Mesenchymal stem cell (in vitro differentiated cells and primary cell): Measurements from ENCODE around the gene SPACA7.

Experiments used
- DNase-seq: peaks from one replicate; pipeline ENCODE4 v3.0.0-alpha.2; 2013
- H2AFZ ChIP-seq: one replicate; pipeline ENCODE4 v1.6.1; 2013; ENCODE audit warnings: low read depth, mild to moderate bottlenecking, control low read depth, inconsistent platforms, low read length, moderate library complexity
- H2AK5ac ChIP-seq: 2 replicates; pipeline ENCODE4 v1.6.1; 2013; ENCODE audit warnings: low read length, moderate library complexity, mild to moderate bottlenecking, inconsistent platforms; ENCODE audit not compliant: severe bottlenecking
- H2BK120ac ChIP-seq: one replicate; pipeline ENCODE4 v1.6.1; 2013; ENCODE audit warnings: low read depth, mild to moderate bottlenecking, inconsistent platforms, low read length, moderate library complexity
- H2BK12ac ChIP-seq, 2 experiments: one replicate each; pipeline ENCODE4 v1.6.1; 2013; ENCODE audit warnings: inconsistent platforms in 2 of 2, low read length in 2 of 2, mild to moderate bottlenecking in 2 of 2, moderate library complexity in 2 of 2, control low read depth in 1 of 2
- H2BK15ac ChIP-seq: one replicate; pipeline ENCODE4 v1.6.1; 2013; ENCODE audit warnings: mild to moderate bottlenecking, low read depth, inconsistent platforms; ENCODE audit not compliant: poor library complexity, severe bottlenecking
- H2BK5ac ChIP-seq: 2 replicates; pipeline ENCODE4 v1.6.1; 2013; ENCODE audit warnings: low read depth, mild to moderate bottlenecking, low read length, control low read depth, inconsistent platforms; ENCODE audit not compliant: poor library complexity, severe bottlenecking
- H3K14ac ChIP-seq, 2 experiments: one replicate each; pipeline ENCODE4 v1.6.1; 2013; ENCODE audit warnings: inconsistent platforms in 2 of 2, low read length in 2 of 2, control low read depth in 1 of 2, mild to moderate bottlenecking in 1 of 2, moderate library complexity in 1 of 2
- H3K18ac ChIP-seq, 2 experiments: one replicate each; pipeline ENCODE4 v1.6.1; 2013; ENCODE audit warnings: inconsistent platforms in 2 of 2, low read length in 2 of 2, control low read depth in 1 of 2, low read depth in 1 of 2, mild to moderate bottlenecking in 1 of 2
- H3K23ac ChIP-seq, 2 experiments: one replicate each; pipeline ENCODE4 v1.6.1; 2013; ENCODE audit warnings: inconsistent platforms in 2 of 2, low read length in 2 of 2, mild to moderate bottlenecking in 2 of 2, moderate library complexity in 2 of 2, control low read depth in 1 of 2
- H3K27ac ChIP-seq: 2 replicates; pipeline ENCODE4 v1.5.1; 2013; ENCODE audit warnings: mild to moderate bottlenecking, moderate library complexity, low read length, control low read depth, inconsistent platforms; ENCODE audit not compliant: poor library complexity, severe bottlenecking
- H3K27me3 ChIP-seq, 2 experiments: 2 replicates each; pipeline versions ENCODE4 v1.6.1 to v1.7.0; 2013; ENCODE audit warnings: low read length in 2 of 2, mild to moderate bottlenecking in 2 of 2, moderate library complexity in 2 of 2, control low read depth in 1 of 2, inconsistent platforms in 1 of 2; ENCODE audit not compliant: control insufficient read depth in 1 of 2, insufficient read depth in 1 of 2
- H3K36me3 ChIP-seq, 2 experiments: 2 replicates each; pipeline versions ENCODE4 v1.6.1 to v1.7.0; 2013; ENCODE audit warnings: low read length in 2 of 2, control low read depth in 1 of 2, inconsistent platforms in 1 of 2, low read depth in 1 of 2, mild to moderate bottlenecking in 1 of 2; ENCODE audit not compliant: insufficient read depth in 2 of 2, control insufficient read depth in 1 of 2
- H3K4ac ChIP-seq, 2 experiments: one replicate each; pipeline ENCODE4 v1.6.1; 2013; ENCODE audit warnings: inconsistent platforms in 2 of 2, low read length in 2 of 2, mild to moderate bottlenecking in 2 of 2, moderate library complexity in 2 of 2, control low read depth in 1 of 2, low read depth in 1 of 2
- H3K4me1 ChIP-seq: 2 replicates; pipeline ENCODE4 v1.6.1; 2013; ENCODE audit warnings: low read depth, low read length, control low read depth; ENCODE audit not compliant: control insufficient read depth, insufficient read depth
- H3K4me2 ChIP-seq: 2 replicates; pipeline ENCODE4 v1.6.1; 2013; ENCODE audit warnings: low read length, mild to moderate bottlenecking, inconsistent platforms; ENCODE audit not compliant: poor library complexity, severe bottlenecking
- H3K4me3 ChIP-seq, 2 experiments: 2 replicates each; pipeline versions ENCODE4 v1.5.1 to v1.7.0; 2013; ENCODE audit warnings: low read length in 2 of 2, mild to moderate bottlenecking in 2 of 2, control low read depth in 1 of 2, low read depth in 1 of 2; ENCODE audit not compliant: insufficient read depth in 1 of 2
- H3K79me1 ChIP-seq: replicated peaks from 2 replicates; pipeline ENCODE4 v1.6.1; 2013; ENCODE audit warnings: mild to moderate bottlenecking, control low read depth, low read length, inconsistent platforms; ENCODE audit not compliant: poor library complexity, severe bottlenecking
- H3K9ac ChIP-seq: 2 replicates; pipeline ENCODE4 v1.7.0; 2013; ENCODE audit warnings: mild to moderate bottlenecking, low read length, moderate library complexity
- H3K9me3 ChIP-seq: 2 replicates; pipeline ENCODE4 v1.7.0; 2013; ENCODE audit warnings: mild to moderate bottlenecking, low read length; ENCODE audit not compliant: control insufficient read depth
- H4K8ac ChIP-seq: one replicate; pipeline ENCODE4 v1.6.1; 2013; ENCODE audit warnings: inconsistent platforms, mild to moderate bottlenecking, low read length, moderate library complexity
- H4K91ac ChIP-seq: one replicate; pipeline ENCODE4 v1.6.1; 2013; ENCODE audit warnings: mild to moderate bottlenecking, low read length, inconsistent platforms
- WGBS: methylation state at CpG from one replicate; pipeline ENCODE4 v1.1.7; 2013; ENCODE audit warnings: mixed read lengths; 5-methylcytosine and 5-hydroxymethylcytosine counted together

SPACA7 gene

DNA sequence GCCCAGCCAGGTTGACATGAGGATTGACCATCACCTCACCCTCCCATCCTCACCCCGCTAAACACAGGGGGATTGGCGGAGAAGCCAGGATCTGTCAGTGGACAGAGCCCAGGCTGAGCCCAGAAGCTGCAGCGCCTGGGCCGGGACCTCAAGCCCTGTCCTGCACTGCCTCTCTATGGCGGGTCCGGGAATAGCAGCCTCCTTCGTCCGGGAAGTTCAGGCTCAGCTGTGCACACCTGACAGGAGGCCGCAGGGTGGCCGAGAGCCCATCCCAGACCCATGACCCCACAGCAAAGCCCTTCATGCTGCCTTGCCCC, 67.8 kb downstream of the SPACA7 start:
- Histone ChIP-seq H3K4me2 (no peak overlapping the region), H3K9me3 (peaks cover 3% of the 10 kb centered on the region), H3K4me3 (no peak overlapping the region), H3K27ac (no peak overlapping the region), H2BK120ac (no peak overlapping the region), H3K4me1 (no peaks in the 10 kb centered on the region), H3K14ac (no peak overlapping the region), H2BK5ac (no peak overlapping the region), H3K79me1 (no peaks in the 10 kb centered on the region), H2BK15ac (no peak overlapping the region), H3K9ac (no peak overlapping the region), H3K27me3 (peaks cover 10 to 51% of the 10 kb centered on the region in 2 experiments), H2AFZ (no peak overlapping the region), H3K23ac (no peak overlapping the region), H3K18ac (no peak overlapping the region), H3K36me3 (no peaks in the 10 kb centered on the region), H2AK5ac (no peak overlapping the region), H2BK12ac (no peak overlapping the region), H4K8ac (no peak overlapping the region), H3K4ac (no peak overlapping the region), H4K91ac (no peak overlapping the region)
- DNase-seq = peak; percentile 26
- 11% methylated on average over 10 of the region's 10 CpGs for WGBS

GRCh38 chr13:112444416-112445399, 68.6 kb downstream of the SPACA7 start:
- Histone ChIP-seq H2BK5ac (no peak overlapping the region), H3K4me2 (no peak overlapping the region), H2AK5ac (no peak overlapping the region), H3K9me3 (no peaks in the 10 kb centered on the region), H3K27ac (no peak overlapping the region), H4K91ac (no peak overlapping the region), H3K23ac (no peak overlapping the region), H3K36me3 (no peaks in the 10 kb centered on the region), H2BK12ac (no peak overlapping the region), H4K8ac (no peak overlapping the region), H3K27me3 (peaks cover 10 to 56% of the 10 kb centered on the region in 2 experiments), H3K9ac (no peak overlapping the region), H2BK120ac (no peak overlapping the region), H2AFZ (no peak overlapping the region), H2BK15ac (no peak overlapping the region), H3K4me1 (no peaks in the 10 kb centered on the region), H3K4ac (no peak overlapping the region), H3K4me3 (no peak overlapping the region), H3K79me1 (no peaks in the 10 kb centered on the region), H3K18ac (no peak overlapping the region), H3K14ac (no peak overlapping the region)
- 86% methylated on average over 41 of the region's 42 CpGs for WGBS
- DNase-seq = no peak

- Histone ChIP-seq H2BK120ac (no peak overlapping the region), H4K8ac (no peak overlapping the region), H2BK5ac (no peak overlapping the region), H3K27ac (no peak overlapping the region), H2BK15ac (no peak overlapping the region), H3K4me1 (no peaks in the 10 kb centered on the region), H3K9me3 (no peaks in the 10 kb centered on the region), H4K91ac (no peak overlapping the region), H3K27me3 (peaks cover 10 to 59% of the 10 kb centered on the region in 2 experiments), H2AFZ (no peak overlapping the region), H3K18ac (no peak overlapping the region), H3K36me3 (no peaks in the 10 kb centered on the region), H3K4me2 (no peak overlapping the region), H3K9ac (no peak overlapping the region), H3K23ac (no peak overlapping the region), H3K4me3 (no peak overlapping the region), H3K79me1 (no peaks in the 10 kb centered on the region), H3K4ac (no peak overlapping the region), H2AK5ac (no peak overlapping the region), H3K14ac (no peak overlapping the region), H2BK12ac (no peak overlapping the region)
- 88% methylated on average over 29 of the region's 31 CpGs for WGBS
- no peak for DNase-seq
Measured at GRCh38 chr13:112445411-112446271, 69.5 kb downstream of the SPACA7 start.

- Histone ChIP-seq H3K27me3 (peaks cover 10 to 60% of the 10 kb centered on the region in 2 experiments), H3K9me3 (no peaks in the 10 kb centered on the region), H3K14ac (no peak overlapping the region), H3K9ac (no peak overlapping the region), H4K8ac (no peak overlapping the region), H3K4me3 (no peak overlapping the region), H4K91ac (no peak overlapping the region), H3K27ac (no peak overlapping the region), H2BK12ac (no peak overlapping the region), H3K18ac (no peak overlapping the region), H3K79me1 (no peaks in the 10 kb centered on the region), H3K4ac (no peak overlapping the region), H2BK120ac (no peak overlapping the region), H3K23ac (no peak overlapping the region), H2AK5ac (no peak overlapping the region), H3K4me1 (no peaks in the 10 kb centered on the region), H2BK5ac (no peak overlapping the region), H2AFZ (no peak overlapping the region), H2BK15ac (no peak overlapping the region), H3K4me2 (no peak overlapping the region), H3K36me3 (no peaks in the 10 kb centered on the region)
- WGBS = 80% methylated on average over 12 of the region's 12 CpGs
- no peak for DNase-seq
Measured at GRCh38 chr13:112446347-112446861, 70.2 kb downstream of the SPACA7 start.
